SU-DHL-6 (cell line): ENCODE data around the gene FOXJ2.
"Not testable (repeated sequence)": the region's sequence is repeated elsewhere in the genome, so short reads cannot be mapped to it uniquely, and the experiment has no call there.

Source experiments
- H2AFZ ChIP-seq: fragments of 200-600 bp; sonication (generic); 2 replicates; pipeline ENCODE4 v1.6.1; 2014; ENCODE audit warnings: low read depth, mild to moderate bottlenecking, moderate library complexity, mixed read lengths, antibody characterized with exemption, low read length; ENCODE audit not compliant: severe bottlenecking
- H3F3A ChIP-seq: fragments of 200-600 bp; shearing (Covaris generic); 2 replicates; pipeline ENCODE4 v1.6.0; 2016; ENCODE audit warnings: antibody characterized with exemption, mild to moderate bottlenecking; ENCODE audit not compliant: insufficient read depth
- H3K27ac ChIP-seq: fragments of 200-600 bp; sonication (generic); 2 replicates; pipeline ENCODE4 v1.5.1; 2016; ENCODE audit warnings: low read depth, mild to moderate bottlenecking, low read length, moderate library complexity, mixed read lengths
- H3K27me3 ChIP-seq: fragments of 200-600 bp; sonication (generic), shearing (Covaris generic); 2 replicates; pipeline ENCODE4 v1.6.0; 2014; ENCODE audit warnings: mild to moderate bottlenecking, low read length
- H3K36me3 ChIP-seq: fragments of 200-600 bp; sonication (generic); 2 replicates; pipeline ENCODE4 v1.6.1; 2014; ENCODE audit warnings: mild to moderate bottlenecking, low read length, mixed read lengths
- H3K4me2 ChIP-seq: fragments of 300-600, 200-600 bp; shearing (Covaris generic), sonication (generic); 2 replicates; pipeline ENCODE4 v1.6.0; 2014; ENCODE audit warnings: low read length, low read depth, mild to moderate bottlenecking; ENCODE audit not compliant: poor library complexity, severe bottlenecking
- H3K4me3 ChIP-seq: fragments of 200-600 bp; sonication (generic); 2 replicates; pipeline ENCODE4 v1.5.1; 2014; ENCODE audit warnings: antibody characterized with exemption, low read length, mild to moderate bottlenecking, mixed read lengths; ENCODE audit not compliant: insufficient read depth, poor library complexity, severe bottlenecking
- H3K79me2 ChIP-seq: fragments of 200-600 bp; sonication (generic); 2 replicates; pipeline ENCODE4 v1.6.1; 2014; ENCODE audit warnings: mild to moderate bottlenecking, low read length, moderate library complexity; ENCODE audit not compliant: insufficient read depth
- H3K9ac ChIP-seq: fragments of 200-600 bp; sonication (generic); 2 replicates; pipeline ENCODE4 v1.7.0; 2014; ENCODE audit warnings: mild to moderate bottlenecking, low read length
- H3K9me2 ChIP-seq: fragments of 200-600 bp; sonication (generic); replicated peaks from 2 replicates; pipeline ENCODE4 v1.6.1; 2014; ENCODE audit warnings: low read length; ENCODE audit not compliant: insufficient read depth
- H3K9me3 ChIP-seq: fragments of 200-600 bp; sonication (generic); 2 replicates; pipeline ENCODE4 v1.6.1; 2014; ENCODE audit warnings: low read length, mixed read lengths; ENCODE audit not compliant: insufficient read depth
- H4K20me1 ChIP-seq: fragments of 200-600 bp; sonication (generic); 2 replicates; pipeline ENCODE4 v1.6.1; 2014; ENCODE audit warnings: low read depth, mild to moderate bottlenecking, antibody characterized with exemption, low read length, moderate library complexity, mixed read lengths
- EZH2phosphoT487 ChIP-seq: fragments of 200-600 bp; sonication (generic), shearing (Covaris generic); conservative IDR thresholded peaks from 2 replicates; pipeline ENCODE4 v1.6.1; 2018; ENCODE audit warnings: mild to moderate bottlenecking, antibody characterized with exemption, low read length, moderate library complexity, mixed read lengths
- TF ChIP-seq, protein P1 (sequence below): fragments of 200-600 bp; sonication (generic); IDR thresholded peaks from one replicate; pipeline ENCODE4 v1.5.1; 2017; ENCODE audit warnings: antibody characterized with exemption, mild to moderate bottlenecking, low read length, moderate library complexity; ENCODE audit not compliant: insufficient read depth, poor library complexity, severe bottlenecking

FOXJ2 gene

GRCh38 chr12:8032242-8033152, at the start of gene FOXJ2:
Gene FOXJ2, plus strand, starts transcription at chr12:8032716. Its CDS starts 7,117 bp downstream, at chr12:8039833.
- peak within 1 kb of the TSS; percentile 98 for H2AFZ ChIP-seq
- H3K9ac ChIP-seq = peak within 1 kb of the TSS; percentile 94
- TF ChIP-seq EZH2phosphoT487 = no peak
- TF ChIP-seq, protein P1, sequence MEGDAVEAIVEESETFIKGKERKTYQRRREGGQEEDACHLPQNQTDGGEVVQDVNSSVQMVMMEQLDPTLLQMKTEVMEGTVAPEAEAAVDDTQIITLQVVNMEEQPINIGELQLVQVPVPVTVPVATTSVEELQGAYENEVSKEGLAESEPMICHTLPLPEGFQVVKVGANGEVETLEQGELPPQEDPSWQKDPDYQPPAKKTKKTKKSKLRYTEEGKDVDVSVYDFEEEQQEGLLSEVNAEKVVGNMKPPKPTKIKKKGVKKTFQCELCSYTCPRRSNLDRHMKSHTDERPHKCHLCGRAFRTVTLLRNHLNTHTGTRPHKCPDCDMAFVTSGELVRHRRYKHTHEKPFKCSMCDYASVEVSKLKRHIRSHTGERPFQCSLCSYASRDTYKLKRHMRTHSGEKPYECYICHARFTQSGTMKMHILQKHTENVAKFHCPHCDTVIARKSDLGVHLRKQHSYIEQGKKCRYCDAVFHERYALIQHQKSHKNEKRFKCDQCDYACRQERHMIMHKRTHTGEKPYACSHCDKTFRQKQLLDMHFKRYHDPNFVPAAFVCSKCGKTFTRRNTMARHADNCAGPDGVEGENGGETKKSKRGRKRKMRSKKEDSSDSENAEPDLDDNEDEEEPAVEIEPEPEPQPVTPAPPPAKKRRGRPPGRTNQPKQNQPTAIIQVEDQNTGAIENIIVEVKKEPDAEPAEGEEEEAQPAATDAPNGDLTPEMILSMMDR = no peak
- no peaks in the 10 kb centered on the region for H3K36me3 ChIP-seq
- peak within 1 kb of the TSS; percentile 94 for H3K4me2 ChIP-seq
- no peaks in the 10 kb centered on the region for H3K9me3 ChIP-seq
- peak within 1 kb of the TSS; percentile 98 for H3K4me3 ChIP-seq
- no peaks in the 10 kb centered on the region for H3K9me2 ChIP-seq
- H3K27me3 ChIP-seq = no peaks in the 10 kb centered on the region
- H4K20me1 ChIP-seq = no peaks in the 10 kb centered on the region
- H3K79me2 ChIP-seq = no peaks in the 10 kb centered on the region
- no peak within 1 kb of the TSS for H3K27ac ChIP-seq
- H3F3A ChIP-seq = peaks cover 12% of the 10 kb centered on the region; the same call in 1 of the 2 replicates

DNA sequence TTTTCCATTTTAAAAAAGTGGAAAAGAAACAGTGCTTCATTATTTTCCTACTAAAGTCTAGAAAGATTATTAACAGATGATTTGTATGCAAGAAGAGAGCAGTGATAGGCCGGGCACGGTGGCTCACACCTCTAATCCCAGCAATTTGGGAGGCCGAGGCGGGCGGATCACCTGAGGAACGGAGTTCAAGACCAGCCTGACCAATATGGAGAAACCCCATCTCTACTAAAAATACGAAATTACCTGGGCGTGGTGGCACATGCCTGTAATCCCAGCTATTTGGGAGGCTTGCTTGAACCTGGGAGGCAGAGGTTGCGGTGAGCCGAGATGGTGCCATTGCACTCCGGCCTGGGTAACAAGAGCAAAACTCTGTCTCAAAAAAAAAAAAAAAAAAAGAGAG, 49.5 kb upstream of the FOXJ2 start:
- H3K4me3 ChIP-seq, H3F3A ChIP-seq, H3K79me2 ChIP-seq, H3K9ac ChIP-seq, H2AFZ ChIP-seq, H3K9me3 ChIP-seq, H3K27ac ChIP-seq, H3K27me3 ChIP-seq, H3K9me2 ChIP-seq, H3K36me3 ChIP-seq, H4K20me1 ChIP-seq, H3K4me2 ChIP-seq: not testable (repeated sequence)

- not testable (repeated sequence) for H2AFZ ChIP-seq, H3K4me3 ChIP-seq, H3K9me3 ChIP-seq, H4K20me1 ChIP-seq, H3K9ac ChIP-seq, H3K9me2 ChIP-seq, H3K27me3 ChIP-seq, H3K27ac ChIP-seq, H3F3A ChIP-seq, H3K79me2 ChIP-seq, H3K36me3 ChIP-seq, H3K4me2 ChIP-seq
Measured at GRCh38 chr12:7983460-7983859, 49.1 kb upstream of the FOXJ2 start.

DNA sequence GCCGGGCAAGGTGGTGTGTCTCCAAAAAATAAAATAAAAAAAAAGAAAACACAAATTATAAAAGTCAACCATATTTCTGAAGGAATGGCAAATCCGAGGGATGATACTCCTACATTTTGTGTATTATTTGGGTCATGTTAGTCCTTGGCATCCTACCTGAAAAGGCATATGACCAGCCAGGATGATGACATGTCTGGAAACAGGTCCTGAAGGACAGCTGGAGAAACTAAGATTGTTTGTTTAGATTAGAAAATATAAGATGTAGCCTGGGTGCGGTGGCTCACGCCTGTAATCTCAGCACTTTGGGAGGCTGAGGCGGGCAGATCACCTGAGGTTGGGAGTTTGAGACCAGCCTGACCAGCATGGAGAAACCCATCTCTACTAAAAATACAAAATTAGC, 47.6 kb upstream of the FOXJ2 start:
- no peaks in the 10 kb centered on the region for H3K36me3 ChIP-seq
- no peak overlapping the region for H3K9ac ChIP-seq
- no peak overlapping the region for H2AFZ ChIP-seq
- H3K4me2 ChIP-seq = no peak overlapping the region
- no peak overlapping the region for H3K27ac ChIP-seq
- no peaks in the 10 kb centered on the region for H3K27me3 ChIP-seq
- H3K9me2 ChIP-seq = no peaks in the 10 kb centered on the region
- H3K9me3 ChIP-seq = no peaks in the 10 kb centered on the region
- H4K20me1 ChIP-seq = no peaks in the 10 kb centered on the region
- H3K4me3 ChIP-seq = no peak overlapping the region
- no peaks in the 10 kb centered on the region for H3F3A ChIP-seq
- no peak for TF ChIP-seq EZH2phosphoT487
- TF ChIP-seq, protein P1 = no peak
- H3K79me2 ChIP-seq = no peaks in the 10 kb centered on the region
